Jurkat, Clone E6-1 (cell line): ENCODE measurements around the gene FGG. TPM values are rescaled to one million over a fixed set of nuclear protein-coding genes. Genes with fewer than 3 reads are reported as not detected.
A peak's percentile ranks its signal among the peaks of the same experiment; 100 is the strongest.

Source experiments
- DNase-seq: peaks from one replicate; pipeline ENCODE4 v3.0.0-alpha.2; 2011; ENCODE audit warnings: low read depth, low spot score
- H3K4me3 ChIP-seq: 2 replicates; pipeline ENCODE4 v1.5.1; 2011; ENCODE audit warnings: mild to moderate bottlenecking, low read length, control low read depth, moderate library complexity
- polyA plus RNA-seq: library from polyadenylated mRNA; unstranded; fragments of >200 nt; gene quantifications from one replicate; pipeline ENCODE4 v1.2.1, GENCODE V29; 2012; ENCODE audit warnings: missing spikeins; ENCODE audit not compliant: insufficient read length, insufficient read depth

The FGG gene
- polyA plus RNA-seq = not detected

GRCh38 chr4:154612472-154613414, at the start of gene FGG:
Gene FGG (minus strand): TSS chr4:154612656. CDS start chr4:154612609, 47 bp downstream.
- DNase-seq = no peak
- H3K4me3 ChIP-seq = no peak within 1 kb of the TSS

DNA sequence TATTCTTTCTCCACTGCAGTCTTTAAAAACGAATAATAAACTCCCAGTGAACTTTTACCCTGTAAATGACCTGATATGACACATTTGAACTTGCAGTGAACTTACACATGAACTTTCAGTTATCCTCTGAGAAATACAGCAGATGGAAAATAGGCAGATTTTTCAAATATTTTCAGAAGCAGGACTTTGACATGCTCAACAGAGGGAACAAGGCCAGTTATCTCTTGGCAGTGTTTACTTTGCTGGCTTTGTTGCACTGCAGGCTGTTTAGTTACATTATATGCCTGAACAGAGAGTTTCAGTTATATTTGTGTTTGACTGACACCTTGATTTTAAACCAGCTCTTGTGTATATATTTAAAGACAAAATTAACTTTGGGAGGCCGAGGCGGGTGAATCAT, 47.6 kb upstream of the FGG start:
- no peak for DNase-seq
- H3K4me3 ChIP-seq = no peak overlapping the region

DNA sequence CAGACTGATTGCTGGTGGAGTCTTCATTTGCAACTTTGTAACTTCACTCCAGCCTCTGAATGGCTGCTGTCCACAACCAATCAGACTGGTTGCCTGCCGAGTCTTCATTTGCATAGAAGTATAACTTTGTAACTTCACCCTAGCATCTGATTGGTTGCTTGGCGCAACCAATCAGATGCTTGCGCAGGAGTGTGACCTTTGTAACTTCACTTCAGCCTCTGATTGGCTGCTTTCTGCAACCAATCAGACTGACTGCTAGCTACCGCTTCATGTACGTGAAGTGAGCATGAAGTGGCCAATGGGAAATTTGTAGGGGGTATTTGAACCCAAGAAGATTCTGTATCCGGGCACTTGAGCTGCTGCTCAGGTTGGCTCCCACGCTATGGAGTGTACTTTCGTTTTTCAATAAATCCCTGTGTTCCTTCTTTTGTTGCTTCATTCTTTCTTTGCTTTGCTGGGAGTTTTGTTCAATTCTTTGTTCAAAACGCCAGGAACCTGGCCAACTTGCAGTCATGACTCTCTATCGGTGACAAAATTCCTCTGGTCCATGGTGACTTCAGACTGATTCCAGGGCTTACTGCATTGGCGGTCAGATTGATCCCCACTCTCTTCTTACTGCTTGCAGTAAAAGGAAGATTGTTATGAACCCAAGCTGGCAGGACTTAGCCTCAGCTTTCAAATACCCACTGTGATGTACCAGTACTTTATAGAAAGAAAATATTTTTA, 46.4 kb upstream of the FGG start:
- no peak overlapping the region for H3K4me3 ChIP-seq
- no peak for DNase-seq

- DNase-seq = no peak
- H3K4me3 ChIP-seq = no peak overlapping the region
Observed at GRCh38 chr4:154643493-154643892, 31.0 kb upstream of the FGG start.

DNA sequence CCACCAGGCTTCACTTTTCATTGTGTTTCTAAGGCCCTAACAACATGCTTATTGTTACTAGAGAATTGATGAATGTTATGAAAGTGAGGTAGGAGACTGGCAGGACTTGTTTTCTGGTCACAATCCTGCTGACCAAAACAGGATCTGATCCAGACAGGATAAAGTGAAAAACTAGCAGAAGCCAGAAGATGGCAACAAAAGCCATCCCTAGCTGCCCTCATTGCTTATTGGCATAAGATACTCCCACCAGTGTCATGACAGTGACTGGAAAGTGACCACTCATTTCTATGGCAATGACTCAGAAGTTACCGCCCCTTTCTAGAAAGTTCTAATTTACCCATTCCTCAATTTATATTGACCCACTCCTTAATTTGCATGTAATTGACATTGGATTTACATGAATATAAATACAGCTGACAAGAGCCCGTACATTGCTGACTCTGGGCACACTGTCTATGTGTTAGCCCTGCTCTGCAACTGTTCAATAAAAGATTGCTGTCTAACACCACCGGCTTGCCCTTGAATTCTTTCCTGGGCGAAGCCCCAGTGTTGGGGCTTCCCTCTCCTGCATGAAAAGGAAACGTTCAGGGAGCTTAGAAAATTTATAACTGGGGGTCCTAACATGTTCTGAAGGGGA, 30.0 kb upstream of the FGG start:
- H3K4me3 ChIP-seq = no peak overlapping the region
- DNase-seq = no peak

DNA sequence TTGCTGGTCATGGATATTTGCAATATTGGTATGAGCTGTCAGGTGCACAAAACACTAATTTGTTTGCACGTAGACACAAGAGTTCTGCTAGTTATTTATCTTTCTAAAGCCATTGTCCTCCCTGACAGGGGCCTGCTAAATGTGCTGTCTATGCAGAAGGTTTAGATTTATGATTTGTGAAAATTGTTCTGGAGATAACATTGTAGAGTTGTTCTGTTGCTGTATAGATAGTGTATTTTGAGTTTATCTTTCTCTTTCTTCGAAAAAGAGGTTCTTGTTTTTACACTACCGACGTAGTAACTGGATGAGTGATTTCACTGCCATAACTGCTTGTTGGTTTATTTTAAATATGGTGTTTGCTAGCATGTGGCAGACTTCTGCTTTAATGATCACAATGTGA, 28.5 kb upstream of the FGG start:
- no peak for DNase-seq
- no peak overlapping the region for H3K4me3 ChIP-seq

DNA sequence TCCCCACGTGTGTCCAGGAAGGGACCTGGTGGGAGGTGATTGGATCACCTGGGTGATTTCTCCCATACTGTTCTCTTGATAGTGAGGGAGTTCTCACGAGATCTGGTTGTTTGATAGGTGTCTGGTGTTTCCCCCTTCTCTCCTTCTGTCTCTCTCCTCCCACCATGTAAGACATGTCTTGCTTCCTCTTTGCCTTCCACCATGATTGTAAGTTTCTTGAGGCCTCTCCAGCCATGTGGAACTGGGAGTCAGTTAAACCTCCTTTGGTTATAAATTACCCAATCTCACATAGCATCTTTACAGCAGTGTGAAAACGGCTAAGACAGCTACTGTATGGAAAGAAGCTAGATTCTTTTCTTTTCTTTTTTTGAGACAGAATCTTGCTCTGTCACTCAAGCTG, 21.6 kb upstream of the FGG start:
- no peak for DNase-seq
- H3K4me3 ChIP-seq = no peak overlapping the region

GRCh38 chr4:154631828-154632227, 19.4 kb upstream of the FGG start:
- no peak for DNase-seq
- H3K4me3 ChIP-seq = no peak overlapping the region

GRCh38 chr4:154630324-154630723, 17.9 kb upstream of the FGG start:
- DNase-seq = no peak
- no peak overlapping the region for H3K4me3 ChIP-seq

- H3K4me3 ChIP-seq = no peak overlapping the region
- DNase-seq = no peak
Observed at GRCh38 chr4:154626793-154627484, 14.5 kb upstream of the FGG start.

- DNase-seq = no peak
Observed at GRCh38 chr4:154625971-154626370, 13.5 kb upstream of the FGG start.

GRCh38 chr4:154623995-154624394, 11.5 kb upstream of the FGG start:
- DNase-seq = no peak
- no peak overlapping the region for H3K4me3 ChIP-seq

More at GRCh38 chr4:154625971-154626370, 13.5 kb upstream of the FGG start:
- no peak overlapping the region for H3K4me3 ChIP-seq

DNA sequence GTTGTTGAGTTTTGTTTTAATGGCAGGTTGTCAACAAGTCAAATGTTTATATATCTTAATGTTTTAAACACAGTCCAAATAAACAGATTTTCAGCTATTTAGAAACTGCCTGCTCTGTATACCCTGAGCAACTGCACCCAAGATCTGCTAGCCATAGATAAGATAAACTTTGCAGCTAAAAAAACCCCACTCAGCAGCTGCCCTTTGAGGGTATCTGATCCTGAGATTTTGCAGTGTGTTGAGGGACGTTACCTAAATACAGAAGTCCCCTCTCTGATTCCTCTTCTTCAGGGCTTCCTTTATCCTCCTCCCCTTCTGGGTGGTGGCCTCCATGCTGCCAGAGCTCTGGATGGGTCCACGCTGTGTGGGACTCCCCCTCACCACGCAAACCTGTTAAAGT, 11.0 kb upstream of the FGG start:
- DNase-seq = no peak
- H3K4me3 ChIP-seq = no peak overlapping the region

DNA sequence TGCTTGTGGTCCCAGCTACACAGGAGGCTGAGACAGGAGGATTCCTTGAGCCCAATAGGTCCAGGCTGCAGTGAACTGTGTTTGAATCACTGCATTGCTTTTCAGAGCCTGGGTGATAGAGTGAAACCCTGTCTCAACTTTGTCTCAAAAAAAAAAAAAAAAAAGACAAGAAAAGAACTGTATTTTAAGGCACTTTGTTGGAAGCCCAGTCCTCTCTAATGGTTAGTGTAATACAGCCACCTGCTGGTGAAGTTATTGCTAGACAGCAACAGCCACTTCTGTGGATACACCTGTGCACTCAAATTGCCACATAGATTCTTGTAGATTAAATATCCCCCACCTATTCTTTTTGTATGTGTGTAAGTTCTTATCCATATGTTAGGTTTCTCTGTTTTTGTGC, 10.1 kb upstream of the FGG start:
- DNase-seq = peak; percentile 35
- no peak overlapping the region for H3K4me3 ChIP-seq

GRCh38 chr4:154620111-154620510, 7.7 kb upstream of the FGG start:
- no peak overlapping the region for H3K4me3 ChIP-seq
- no peak for DNase-seq

DNA sequence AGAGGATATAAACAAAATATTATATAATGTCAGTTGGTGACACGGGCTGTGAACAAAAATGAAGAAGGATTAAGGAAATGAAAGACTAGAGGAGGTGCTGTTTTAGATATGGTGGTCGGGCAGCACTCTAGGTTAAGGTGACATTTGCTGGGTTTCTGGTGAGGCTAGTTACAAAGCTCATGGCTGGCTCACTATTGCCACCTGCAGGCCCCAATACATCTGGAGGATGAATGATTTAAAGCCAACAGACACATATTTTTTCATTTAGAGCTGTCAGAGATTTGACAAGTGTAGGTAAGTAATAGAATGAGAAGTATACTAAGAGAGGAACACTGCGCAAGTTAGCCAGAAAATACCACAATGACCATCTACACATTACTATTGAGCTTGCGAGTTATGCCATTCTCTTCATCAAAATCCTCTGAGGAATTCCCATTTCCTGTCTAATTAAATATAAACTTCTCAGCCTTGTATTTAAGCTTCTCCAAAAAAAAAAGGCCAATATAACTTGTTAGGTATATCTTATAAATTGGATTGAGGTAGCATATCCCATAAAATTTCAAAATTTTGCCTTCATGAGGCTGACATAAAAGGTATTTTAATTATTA, 6.4 kb upstream of the FGG start:
- no peak overlapping the region for H3K4me3 ChIP-seq
- DNase-seq = peak; percentile 47

GRCh38 chr4:154617820-154618317, 5.4 kb upstream of the FGG start:
- DNase-seq = no peak
- H3K4me3 ChIP-seq = no peak overlapping the region

- H3K4me3 ChIP-seq = no peak overlapping the region
- DNase-seq = no peak
Observed at GRCh38 chr4:154616731-154617130, 4.3 kb upstream of the FGG start.

GRCh38 chr4:154616287-154616686, 3.8 kb upstream of the FGG start:
- no peak for DNase-seq
- no peak overlapping the region for H3K4me3 ChIP-seq
